ENCODE data around the gene AGO1. TPM values are rescaled to one million over a fixed set of nuclear protein-coding genes. Genes with fewer than 3 reads are reported as not detected.
"Not testable (repeated sequence)": the region's sequence is repeated elsewhere in the genome, so short reads cannot be mapped to it uniquely, and the experiment has no call there.

AGO1 gene
- total RNA-seq, 1 donor from 2014 or later, result 21.9 TPM

DNA sequence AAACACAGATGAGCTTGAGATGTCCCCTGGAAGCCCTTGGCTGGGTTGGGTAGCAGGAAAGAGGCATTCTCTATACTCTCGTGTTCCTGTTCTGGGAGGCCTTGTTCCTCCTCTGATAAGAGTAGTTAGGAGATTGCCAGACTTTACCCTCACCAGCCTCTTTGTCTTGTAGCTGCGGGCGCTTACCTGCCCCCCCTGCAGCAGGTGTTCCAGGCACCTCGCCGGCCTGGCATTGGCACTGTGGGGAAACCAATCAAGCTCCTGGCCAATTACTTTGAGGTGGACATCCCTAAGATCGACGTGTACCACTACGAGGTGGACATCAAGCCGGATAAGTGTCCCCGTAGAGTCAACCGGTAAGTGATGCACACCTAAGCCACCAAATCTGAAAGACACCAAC, 5.2 kb downstream of the AGO1 start:
- no peak for DNase-seq (ENCODE audit: low read depth)
- Histone ChIP-seq H3K27me3 (ENCODE audit: control insufficient read depth, insufficient read depth, low read length) (no peaks in the 10 kb centered on the region), H3K4me3 (ENCODE audit: low read depth, low read length) (no peak overlapping the region), H3K36me3 (ENCODE audit: control insufficient read depth, insufficient read depth, low read length) (no peaks in the 10 kb centered on the region)
- TF ChIP-seq, protein P1, sequence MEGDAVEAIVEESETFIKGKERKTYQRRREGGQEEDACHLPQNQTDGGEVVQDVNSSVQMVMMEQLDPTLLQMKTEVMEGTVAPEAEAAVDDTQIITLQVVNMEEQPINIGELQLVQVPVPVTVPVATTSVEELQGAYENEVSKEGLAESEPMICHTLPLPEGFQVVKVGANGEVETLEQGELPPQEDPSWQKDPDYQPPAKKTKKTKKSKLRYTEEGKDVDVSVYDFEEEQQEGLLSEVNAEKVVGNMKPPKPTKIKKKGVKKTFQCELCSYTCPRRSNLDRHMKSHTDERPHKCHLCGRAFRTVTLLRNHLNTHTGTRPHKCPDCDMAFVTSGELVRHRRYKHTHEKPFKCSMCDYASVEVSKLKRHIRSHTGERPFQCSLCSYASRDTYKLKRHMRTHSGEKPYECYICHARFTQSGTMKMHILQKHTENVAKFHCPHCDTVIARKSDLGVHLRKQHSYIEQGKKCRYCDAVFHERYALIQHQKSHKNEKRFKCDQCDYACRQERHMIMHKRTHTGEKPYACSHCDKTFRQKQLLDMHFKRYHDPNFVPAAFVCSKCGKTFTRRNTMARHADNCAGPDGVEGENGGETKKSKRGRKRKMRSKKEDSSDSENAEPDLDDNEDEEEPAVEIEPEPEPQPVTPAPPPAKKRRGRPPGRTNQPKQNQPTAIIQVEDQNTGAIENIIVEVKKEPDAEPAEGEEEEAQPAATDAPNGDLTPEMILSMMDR (IDR thresholded peaks at IDR 0.05; ENCODE audit: insufficient read depth, low read length, poor library complexity, severe bottlenecking), result no peak

DNA sequence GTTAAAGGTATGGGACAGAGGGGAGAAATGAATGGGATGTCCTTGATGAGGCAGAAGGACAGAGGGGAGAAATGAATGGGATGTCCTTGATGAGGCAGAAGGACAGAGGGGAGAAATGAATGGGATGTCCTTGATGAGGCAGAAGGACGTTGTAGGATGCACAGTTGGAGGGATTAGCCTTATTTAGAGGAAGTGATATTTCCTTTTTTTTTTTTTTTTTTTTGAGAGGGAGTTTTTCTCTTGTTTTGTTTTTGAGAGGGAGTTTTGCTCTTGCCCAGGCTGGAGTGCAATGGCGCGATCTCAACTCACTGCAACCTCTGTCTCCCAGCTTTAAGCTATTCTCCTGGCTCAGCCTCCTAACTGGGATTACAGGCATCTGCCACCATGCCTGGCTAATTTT, 6.0 kb downstream of the AGO1 start:
- not testable (repeated sequence) for DNase-seq (ENCODE audit: low read depth); H3K27me3 ChIP-seq (ENCODE audit: control insufficient read depth, insufficient read depth, low read length); H3K4me3 ChIP-seq (ENCODE audit: low read depth, low read length); H3K36me3 ChIP-seq (ENCODE audit: control insufficient read depth, insufficient read depth, low read length)

DNA sequence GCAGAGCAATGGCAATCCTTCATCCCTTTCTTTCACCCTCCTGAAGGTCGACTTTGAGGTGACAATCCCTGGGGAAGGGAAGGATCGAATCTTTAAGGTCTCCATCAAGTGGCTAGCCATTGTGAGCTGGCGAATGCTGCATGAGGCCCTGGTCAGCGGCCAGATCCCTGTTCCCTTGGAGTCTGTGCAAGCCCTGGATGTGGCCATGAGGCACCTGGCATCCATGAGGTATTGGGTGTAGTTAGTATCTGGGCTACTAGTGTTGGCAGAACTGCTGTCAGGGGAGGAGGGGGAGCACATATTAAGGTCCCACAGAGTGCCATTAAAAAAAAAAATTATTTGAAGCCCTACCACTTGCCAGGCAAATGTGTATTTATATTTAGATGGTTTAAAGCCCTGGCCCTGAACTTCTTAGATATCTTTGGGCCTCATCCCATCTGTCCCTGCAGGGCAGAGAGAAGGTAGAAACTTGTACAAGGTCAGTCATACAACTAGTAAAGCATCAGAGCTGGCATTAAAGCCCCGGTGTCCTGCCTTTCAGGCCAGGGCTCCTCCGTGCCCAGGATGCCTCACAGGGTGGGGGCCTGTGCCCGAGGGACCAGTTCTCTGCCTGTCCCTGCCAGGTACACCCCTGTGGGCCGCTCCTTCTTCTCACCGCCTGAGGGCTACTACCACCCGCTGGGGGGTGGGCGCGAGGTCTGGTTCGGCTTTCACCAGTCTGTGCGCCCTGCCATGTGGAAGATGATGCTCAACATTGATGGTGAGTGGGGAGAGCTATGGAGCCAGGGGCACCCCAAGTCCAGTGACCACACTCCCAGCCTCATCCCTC, 10.3 kb downstream of the AGO1 start:
- H3K36me3 ChIP-seq (ENCODE audit: control insufficient read depth, insufficient read depth, low read length), result peaks cover 2% of the 10 kb centered on the region

DNA sequence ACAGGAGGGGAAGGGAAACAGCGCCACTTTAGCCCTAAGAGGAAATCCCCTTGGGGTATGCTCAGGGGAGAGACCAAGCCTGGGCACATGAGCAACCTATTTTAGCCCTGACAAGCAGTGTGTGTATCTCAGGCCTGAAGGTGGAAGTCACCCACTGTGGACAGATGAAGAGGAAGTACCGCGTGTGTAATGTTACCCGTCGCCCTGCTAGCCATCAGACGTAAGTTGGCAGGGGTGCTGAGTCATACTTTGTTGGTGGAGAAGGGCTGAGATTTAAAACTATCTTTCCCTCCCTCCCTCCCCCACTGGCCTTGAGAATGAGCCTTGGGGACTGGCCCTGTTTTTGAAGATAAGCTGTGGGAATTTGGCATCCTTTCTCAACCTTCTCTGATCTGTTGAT, 11.2 kb downstream of the AGO1 start:
- Histone ChIP-seq H3K4me3 (ENCODE audit: low read depth, low read length) (no peak overlapping the region), H3K36me3 (ENCODE audit: control insufficient read depth, insufficient read depth, low read length) (peaks cover 2% of the 10 kb centered on the region), H3K27me3 (ENCODE audit: control insufficient read depth, insufficient read depth, low read length) (no peaks in the 10 kb centered on the region)
- DNase-seq (ENCODE audit: low read depth), result no peak
- TF ChIP-seq, protein P1 (IDR thresholded peaks at IDR 0.05; ENCODE audit: insufficient read depth, low read length, poor library complexity, severe bottlenecking), result no peak

More for the DNA sequence above, 10.3 kb downstream of the AGO1 start:
- TF ChIP-seq, protein P1 (IDR thresholded peaks at IDR 0.05; ENCODE audit: insufficient read depth, low read length, poor library complexity, severe bottlenecking), result no peak
- no peak for DNase-seq (ENCODE audit: low read depth)
- H3K27me3 ChIP-seq (ENCODE audit: control insufficient read depth, insufficient read depth, low read length), result no peaks in the 10 kb centered on the region
- no peak overlapping the region for H3K4me3 ChIP-seq (ENCODE audit: low read depth, low read length)

DNA sequence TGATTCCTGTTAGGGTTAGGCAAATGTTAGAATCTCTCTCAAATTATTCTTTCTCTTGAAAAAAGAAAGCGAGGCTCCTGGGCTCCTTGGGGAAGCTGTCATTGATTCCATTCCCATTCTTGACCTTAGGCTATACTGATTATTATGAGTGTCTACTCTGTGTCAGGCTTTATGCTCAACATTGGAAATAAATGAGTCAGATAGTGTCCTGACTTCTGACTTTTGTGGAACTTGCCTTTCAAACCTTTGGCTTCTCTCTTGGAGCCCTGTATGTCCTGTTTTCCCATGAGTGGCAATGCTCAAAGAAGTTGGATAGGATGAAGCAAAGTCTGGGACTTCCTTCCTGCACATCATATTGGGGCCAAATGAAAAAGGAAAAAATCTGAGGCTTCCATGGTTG, 11.6 kb downstream of the AGO1 start:
- peaks cover 2% of the 10 kb centered on the region for H3K36me3 ChIP-seq (ENCODE audit: control insufficient read depth, insufficient read depth, low read length)
- TF ChIP-seq, protein P1 (IDR thresholded peaks at IDR 0.05; ENCODE audit: insufficient read depth, low read length, poor library complexity, severe bottlenecking), result no peak
- H3K27me3 ChIP-seq (ENCODE audit: control insufficient read depth, insufficient read depth, low read length), result no peaks in the 10 kb centered on the region

DNA sequence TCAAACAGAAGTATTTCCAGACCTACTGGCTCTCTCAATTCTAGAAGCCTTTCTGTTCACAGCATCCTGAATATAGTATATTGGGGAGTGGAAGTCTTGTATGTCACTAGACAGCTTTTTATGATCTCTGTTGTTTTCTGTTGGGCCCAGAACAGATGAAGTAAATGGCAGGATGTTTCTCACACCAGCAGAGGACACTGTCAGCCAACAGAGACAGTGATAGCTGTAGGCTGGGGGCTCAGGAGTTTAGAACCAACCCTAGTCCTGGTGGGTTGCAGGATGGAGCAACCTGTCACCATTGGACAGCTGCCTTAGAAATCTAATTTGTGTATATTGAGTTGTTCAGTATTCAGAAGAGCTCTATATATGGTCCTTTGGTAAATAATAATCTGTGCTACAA, 16.9 kb downstream of the AGO1 start:
- H3K36me3 ChIP-seq (ENCODE audit: control insufficient read depth, insufficient read depth, low read length), result peaks cover 2% of the 10 kb centered on the region

More for the DNA sequence above, 11.6 kb downstream of the AGO1 start:
- no peak overlapping the region for H3K4me3 ChIP-seq (ENCODE audit: low read depth, low read length)
- DNase-seq (ENCODE audit: low read depth), result no peak

More for the DNA sequence above, 16.9 kb downstream of the AGO1 start:
- no peaks in the 10 kb centered on the region for H3K27me3 ChIP-seq (ENCODE audit: control insufficient read depth, insufficient read depth, low read length)
- H3K4me3 ChIP-seq (ENCODE audit: low read depth, low read length), result no peak overlapping the region
- TF ChIP-seq, protein P1 (IDR thresholded peaks at IDR 0.05; ENCODE audit: insufficient read depth, low read length, poor library complexity, severe bottlenecking), result no peak
- DNase-seq (ENCODE audit: low read depth), result no peak

Data from kidney epithelial cell (primary cell).